HepG2 (cell line): ENCODE data around the gene SIRT7. TPM values are rescaled to one million over a fixed set of nuclear protein-coding genes. Genes with fewer than 3 reads are reported as not detected.
A peak's percentile ranks its signal among the peaks of the same experiment; 100 is the strongest.

ENCODE experiments used
- ATAC-seq: fragments of 200-7000 bp; cut with Tn5 transposase; 3 replicates; pipeline ENCODE4 v1.9.1; 2020; ENCODE audit warnings: mild to moderate bottlenecking, moderate library complexity
- BruUV-seq: library from RNA; stranded (reverse); fragments of 400-500 nt; replicated peaks from 2 replicates; lab custom pipeline; 2021; lab: Mats Ljungman, UMichigan
- CTCF ChIA-PET: fragments of 300-600 bp; formaldehyde crosslinking; extraction: SDS; loops from one replicate; lab custom pipeline; 2021; ENCODE audit warnings: low total read pairs, inconsistent platforms, low intra/inter-chr PET ratio; lab: Yijun Ruan, JAX
- POLR2A ChIA-PET: fragments of 350-600 bp; sonication (Branson Sonifier 250); formaldehyde crosslinking; loops from one replicate; lab custom pipeline; 2020; ENCODE audit warnings: antibody characterized with exemption, inconsistent platforms; lab: Yijun Ruan, JAX
- DNase-seq: peaks from one replicate; pipeline ENCODE4 v3.0.0-alpha.2; 2015; ENCODE audit warnings: low spot score
- FAIRE-seq: peaks from 3 replicates; lab custom pipeline; 2011; peaks lifted over from hg19 to GRCh38; lab: Jason Lieb, UNC
- H2AFZ ChIP-seq: one replicate; pipeline ENCODE4 v1.6.1; 2011; ENCODE audit warnings: low read length, inconsistent platforms
- H3K27ac ChIP-seq: fragments of 300-600 bp; 3 replicates; pipeline ENCODE4 v1.8.0; 2011; ENCODE audit warnings: mixed run types, mild to moderate bottlenecking, mixed read lengths, low read length, inconsistent platforms; ENCODE audit not compliant: insufficient read depth; ENCODE audit errors: extremely low read length
- H3K27me3 ChIP-seq, 2 experiments: fragments of 200-600 bp in 1 of 2; 2 replicates in 1 of 2; 3 replicates in 1 of 2; pipeline versions ENCODE4 v1.6.0 to v1.8.0; 2011; ENCODE audit warnings: low read length in 2 of 2, mild to moderate bottlenecking in 2 of 2, moderate library complexity in 2 of 2, inconsistent platforms in 1 of 2; ENCODE audit not compliant: insufficient read depth in 2 of 2, control insufficient read depth in 1 of 2
- H3K36me3 ChIP-seq, 2 experiments: fragments of 200-600 bp in 1 of 2; replicated peaks in 1 of 2; 2 replicates in 1 of 2; 3 replicates in 1 of 2; pipeline versions ENCODE4 v1.5.1 to v1.8.0; 2011; ENCODE audit warnings: low read length in 2 of 2, inconsistent platforms in 1 of 2; ENCODE audit not compliant: insufficient read depth in 2 of 2, control insufficient read depth in 1 of 2
- H3K4me1 ChIP-seq: 2 replicates; pipeline ENCODE4 v1.5.1; 2012; ENCODE audit warnings: low read length, inconsistent platforms; ENCODE audit not compliant: insufficient read depth
- H3K4me2 ChIP-seq: 2 replicates; pipeline ENCODE4 v1.6.0; 2011; ENCODE audit warnings: low read depth, low read length, inconsistent platforms
- H3K4me3 ChIP-seq, 3 experiments: fragments of 200-600 bp in 1 of 3; sonication (generic), shearing (Covaris generic) in 1 of 3; replicated peaks in 1 of 3; 2 replicates each; pipeline ENCODE4 v1.5.1; 2011 to 2016; ENCODE audit warnings: low read length in 3 of 3, inconsistent platforms in 2 of 3, low read depth in 2 of 3, mild to moderate bottlenecking in 2 of 3, control low read depth in 1 of 3, mixed read lengths in 1 of 3; ENCODE audit not compliant: insufficient read depth in 1 of 3
- H3K79me2 ChIP-seq: one replicate; pipeline ENCODE4 v1.6.1; 2011; ENCODE audit warnings: low read length, inconsistent platforms; ENCODE audit not compliant: insufficient read depth
- H3K9ac ChIP-seq: 2 replicates; pipeline ENCODE4 v1.6.0; 2011; ENCODE audit warnings: mild to moderate bottlenecking, low read depth, low read length, inconsistent platforms; ENCODE audit not compliant: insufficient read depth
- H3K9me3 ChIP-seq: 2 replicates; pipeline ENCODE4 v1.5.1; 2012; ENCODE audit warnings: mild to moderate bottlenecking, low read length
- H4K20me1 ChIP-seq: 2 replicates; pipeline ENCODE4 v1.6.0; 2011; ENCODE audit warnings: inconsistent platforms, mild to moderate bottlenecking, low read length, moderate library complexity; ENCODE audit not compliant: insufficient read depth
- ELF3 ChIP-seq: IDR thresholded peaks from 2 replicates; pipeline ENCODE4 v1.6.1; 2016; ENCODE audit warnings: missing genetic modification reagents, missing compliant biosample characterization
- HDAC2 ChIP-seq: sonication (generic); formaldehyde crosslinking; IDR thresholded peaks from 2 replicates; pipeline ENCODE4 v1.4.0; 2020; ENCODE audit warnings: missing genetic modification reagents
- HNRNPLL ChIP-seq: fragments of 200-400 bp; formaldehyde crosslinking; IDR thresholded peaks from 2 replicates; pipeline ENCODE4 v1.6.1; 2017; ENCODE audit warnings: mild to moderate bottlenecking, low read depth, low read length; ENCODE audit not compliant: poor library complexity, severe bottlenecking
- IRF1 ChIP-seq: sonication (generic); formaldehyde crosslinking; IDR thresholded peaks from 2 replicates; pipeline ENCODE4 v1.4.0; 2020; ENCODE audit warnings: low read depth, mild to moderate bottlenecking, missing genetic modification reagents
- MAFK ChIP-seq, 2 experiments: IDR thresholded peaks in 1 of 2; conservative IDR thresholded peaks in 1 of 2; 2 replicates each; pipeline ENCODE4 v1.6.1; 2011; ENCODE audit warnings: improper control_type of control experiment in 2 of 2, low read length in 2 of 2
- MTA1 ChIP-seq: sonication (generic); formaldehyde crosslinking; IDR thresholded peaks from 2 replicates; pipeline ENCODE4 v1.4.0; 2020; ENCODE audit warnings: missing genetic modification reagents, mild to moderate bottlenecking, borderline replicate concordance
- MXD1 ChIP-seq: sonication (generic); formaldehyde crosslinking; IDR thresholded peaks from 2 replicates; pipeline ENCODE4 v1.4.0; 2020; ENCODE audit warnings: mild to moderate bottlenecking, missing genetic modification reagents
- MXD4 ChIP-seq: IDR thresholded peaks from 2 replicates; pipeline ENCODE4 v1.6.1; 2016; ENCODE audit warnings: mild to moderate bottlenecking, missing biosample characterization, missing genetic modification reagents
- NFYB ChIP-seq: sonication (generic); formaldehyde crosslinking; IDR thresholded peaks from 2 replicates; pipeline ENCODE4 v1.4.0; 2020; ENCODE audit warnings: missing genetic modification reagents
- RAD21 ChIP-seq: fragments of 450-650 bp; formaldehyde crosslinking; IDR thresholded peaks from 2 replicates; pipeline ENCODE4 v1.5.0; 2020; ENCODE audit warnings: mild to moderate bottlenecking
- SNAI1 ChIP-seq: sonication (generic); formaldehyde crosslinking; IDR thresholded peaks from 2 replicates; pipeline ENCODE4 v1.5.0; 2020; ENCODE audit warnings: mild to moderate bottlenecking, missing genetic modification reagents, borderline replicate concordance
- SP1 ChIP-seq, 2 experiments: fragments of 450-650 bp in 1 of 2; sonication (generic) in 1 of 2; formaldehyde crosslinking in 1 of 2; IDR thresholded peaks; 2 replicates each; pipeline versions ENCODE4 v1.4.0 to v1.6.1; 2016 to 2020; ENCODE audit warnings: missing genetic modification reagents in 1 of 2
- TAF15 ChIP-seq: fragments of 200-400 bp; formaldehyde crosslinking; IDR thresholded peaks from one replicate; pipeline ENCODE4 v1.6.1; 2018; ENCODE audit warnings: mild to moderate bottlenecking, low read depth, low read length; ENCODE audit not compliant: poor library complexity, severe bottlenecking
- TEAD2 ChIP-seq: sonication (generic); formaldehyde crosslinking; IDR thresholded peaks from 2 replicates; pipeline ENCODE4 v1.9.0; 2021; ENCODE audit warnings: missing genetic modification reagents
- TOE1 ChIP-seq: sonication (generic); formaldehyde crosslinking; IDR thresholded peaks from 2 replicates; pipeline ENCODE4 v1.4.0; 2020; ENCODE audit warnings: mild to moderate bottlenecking, missing genetic modification reagents
- U2AF1 ChIP-seq: fragments of 200-400 bp; formaldehyde crosslinking; optimal IDR thresholded peaks from 2 replicates; pipeline ENCODE3; 2017; ENCODE audit warnings: mild to moderate bottlenecking, low read depth, low read length
- ZBTB25 ChIP-seq: IDR thresholded peaks from 2 replicates; pipeline ENCODE4 v1.6.1; 2018; ENCODE audit warnings: missing genetic modification reagents
- ZMAT5 ChIP-seq: sonication (generic); formaldehyde crosslinking; IDR thresholded peaks from 2 replicates; pipeline ENCODE4 v1.5.0; 2020; ENCODE audit warnings: mild to moderate bottlenecking, low read depth, missing genetic modification reagents, borderline replicate concordance
- ZNF367 ChIP-seq: sonication (generic); formaldehyde crosslinking; IDR thresholded peaks from 2 replicates; pipeline ENCODE4 v1.4.0; 2020; ENCODE audit warnings: missing genetic modification reagents, borderline replicate concordance
- ZNF446 ChIP-seq: sonication (generic); formaldehyde crosslinking; IDR thresholded peaks from 2 replicates; pipeline ENCODE4 v1.5.0; 2020; ENCODE audit warnings: mild to moderate bottlenecking, missing genetic modification reagents
- ZNF672 ChIP-seq: sonication (generic); formaldehyde crosslinking; IDR thresholded peaks from 2 replicates; pipeline ENCODE4 v1.8.1; 2022; ENCODE audit warnings: missing genetic modification reagents
- ZNF737 ChIP-seq: sonication (generic); formaldehyde crosslinking; IDR thresholded peaks from 2 replicates; pipeline ENCODE4 v1.5.0; 2020; ENCODE audit warnings: missing genetic modification reagents, mild to moderate bottlenecking, borderline replicate concordance
- WGBS: methylation state at CpG from one replicate; pipeline ENCODE4 v1.1.6; 2017; ENCODE audit warnings: low lambda C conversion rate; 5-methylcytosine and 5-hydroxymethylcytosine counted together
- in situ Hi-C: cut with HindIII; loops from 2 replicates; pipeline ENCODE4 v1.10.0; 2017; ENCODE audit warnings: low pct_unique_long_range_greater_than_20kb; ENCODE audit not compliant: extremely low pct_ligation_motif_present
- intact Hi-C: fragments of 100-400 bp; cut with micrococcal nuclease; formaldehyde crosslinking; loops from one replicate; pipeline ENCODE4 v1.10.0; 2022; ENCODE audit not compliant: unreplicated experiment
- polyA plus RNA-seq, 8 experiments: library from polyadenylated mRNA; depleted of rRNA in 3 of 8; stranded (reverse) in 7 of 8; unstranded in 1 of 8; fragments of >200 nt; fragmentation: Illumina TruSeq in 4 of 8; extraction: Trizol in 4 of 8; gene quantifications; 2 replicates each; pipeline versions ENCODE4 v1.2.1 to v1.2.3, GENCODE V29; 2011 to 2016; ENCODE audit warnings: low read depth in 4 of 8, missing spikeins in 1 of 8, mixed read lengths in 1 of 8; ENCODE audit not compliant: insufficient read depth in 1 of 8
- total RNA-seq, 5 experiments: library from RNA; depleted of rRNA; stranded (reverse); fragments of >200 nt; fragmentation: Illumina TruSeq; extraction: Trizol; gene quantifications; 2 replicates each; pipeline ENCODE4 v1.2.3, GENCODE V29; 2016; ENCODE audit warnings: low read depth in 1 of 5

The SIRT7 gene
- total and polyA plus RNA-seq, 2 of the 13 experiments (the other 11 are each of a cell fraction or from before 2014, with no cell fraction given) = 8.3 to 24.8 TPM

GRCh38 chr17:81902023-81902652, 15.8 kb downstream of the SIRT7 start, which contains the start of gene NPB:
Gene NPB (plus strand): TSS chr17:81902238. CDS start chr17:81902278, 40 bp downstream.
- peak within 1 kb of the TSS; percentile 38 for H3K9ac ChIP-seq
- in situ Hi-C loops = no loop called here
- peak within 1 kb of the TSS; percentile 28 for H3K27ac ChIP-seq
- H3K27me3 ChIP-seq = no peaks in the 10 kb centered on the region
- H3K36me3 ChIP-seq = peaks cover 36 to 62% of the 10 kb centered on the region in 2 experiments
- ChIA-PET CTCF (no interaction called here), POLR2A (interaction anchor here (1.0 to 2.9 kb wide), 7 partner anchors 8 to 120 kb away, joined by 3 to 16 read pairs (median 8); partner anchors contain the start of genes ALYREF, ANAPC11, CENPX and LRRC45)
- H3K4me1 ChIP-seq = peaks cover 16% of the 10 kb centered on the region
- peak within 1 kb of the TSS; percentile 17 to 65 (median 35); a peak in 4 of 6 replicates for H3K4me3 ChIP-seq
- H3K79me2 ChIP-seq = no peaks in the 10 kb centered on the region
- DNase-seq = no peak
- WGBS = 36% methylated on average over 32 of the region's 79 CpGs
- no peaks in the 10 kb centered on the region for H3K9me3 ChIP-seq
- peak within 1 kb of the TSS; percentile 68 for H3K4me2 ChIP-seq
- FAIRE-seq = no peak
- intact Hi-C loops = no loop called here
- no TSS peak for BruUV-seq
- ATAC-seq = peak; percentile 22
- H4K20me1 ChIP-seq = peaks cover 5% of the 10 kb centered on the region; the same call in 1 of the 2 replicates
- no peak within 1 kb of the TSS for H2AFZ ChIP-seq
- peak; percentile 8; the same call in 1 of the 2 replicates for TF ChIP-seq IRF1 (CRISPR knock-in tag)
- TF ChIP-seq NFYB (CRISPR knock-in tag) = no peak
- TF ChIP-seq SP1 (IDR thresholded peaks at IDR 0.05) = no peak
- TF ChIP-seq SP1 (CRISPR knock-in tag; IDR thresholded peaks at IDR 0.05) = 0 out of 2 replicates have a peak, but pooled peaks have one; percentile 22
- TF ChIP-seq ZNF672 (CRISPR knock-in tag) = peak; percentile 88; the same call in 1 of the 2 replicates
- TF ChIP-seq TOE1 (CRISPR knock-in tag) = no peak
- TF ChIP-seq MTA1 = no peak
- peak; percentile 46 for TF ChIP-seq RAD21
- no peak for TF ChIP-seq TEAD2 (CRISPR knock-in tag)
- TF ChIP-seq TAF15 = peak; percentile 28
- TF ChIP-seq ELF3 (CRISPR knock-in tag) = no peak
- TF ChIP-seq ZNF737 (CRISPR knock-in tag) = no peak
- TF ChIP-seq HNRNPLL = no peak
- TF ChIP-seq MAFK (conservative IDR thresholded peaks at IDR 0.05 in 1 of 2, IDR thresholded peaks at IDR 0.05 in 1 of 2; ENCODE audit: low read length in 2 of 2) = no peak
- TF ChIP-seq ZNF367 (CRISPR knock-in tag) = no peak
- TF ChIP-seq ZNF446 = peak; percentile 91
- TF ChIP-seq ZBTB25 (CRISPR knock-in tag) = no peak
- no peak for TF ChIP-seq U2AF1
- no peak for TF ChIP-seq SNAI1
- no peak for TF ChIP-seq HDAC2
- no peak; the same call in 1 of the 2 replicates for TF ChIP-seq MXD1 (CRISPR knock-in tag)
- TF ChIP-seq ZMAT5 = no peak
- no peak for TF ChIP-seq MXD4 (CRISPR knock-in tag)
